GM21529 (cell line): Measurements from ENCODE around the gene SLC2A5.
"Not testable (repeated sequence)": the region's sequence is repeated elsewhere in the genome, so short reads cannot be mapped to it uniquely, and the experiment has no call there.

Source experiments
- ATAC-seq: cut with Tn5 transposase; IDR thresholded peaks from one replicate; pipeline ENCODE4 v1.9.1; 2021; ENCODE audit not compliant: unreplicated experiment

The SLC2A5 gene

DNA sequence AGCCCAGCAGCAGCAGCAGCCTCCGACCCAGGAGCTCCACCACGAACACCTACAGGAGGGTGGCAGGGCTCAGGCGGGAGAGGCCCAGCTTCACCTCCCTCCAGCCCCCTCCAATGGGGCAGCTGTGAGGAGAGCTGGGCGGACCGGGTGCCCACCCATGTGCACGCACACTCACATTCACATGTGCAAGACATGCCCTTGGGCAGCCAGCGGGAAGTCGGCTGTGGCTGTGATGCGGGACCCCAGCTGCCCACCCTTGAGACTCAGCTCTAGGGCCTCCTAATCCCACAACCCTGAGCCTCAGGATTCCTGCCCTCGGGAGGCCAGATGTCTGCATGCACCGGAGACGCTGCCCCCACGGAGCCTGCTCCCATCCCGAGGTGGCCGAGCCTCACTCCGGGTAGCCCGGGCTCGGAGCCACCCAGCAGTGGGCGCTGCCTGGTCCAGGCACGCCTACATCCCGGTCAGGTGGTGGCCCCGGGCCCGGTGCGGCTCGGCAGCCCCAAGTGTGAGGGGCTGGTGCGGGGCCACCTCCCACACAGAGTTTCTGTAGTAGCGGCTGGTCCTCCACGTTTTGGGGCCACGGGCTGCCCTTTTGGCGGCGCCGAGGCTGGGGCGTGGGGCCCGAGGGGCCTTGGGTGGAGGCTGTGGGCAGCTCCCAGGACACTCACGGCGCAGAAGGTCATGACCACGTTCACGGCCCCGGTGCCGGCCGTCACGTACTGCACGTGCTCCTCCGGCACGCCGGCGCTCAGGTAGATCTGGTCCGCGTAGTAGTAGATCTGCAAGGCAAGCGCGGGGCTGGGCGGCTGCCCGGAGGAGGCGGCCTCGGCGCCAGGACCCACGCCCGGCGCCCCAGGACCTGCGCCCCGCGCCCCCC lies 30.3 kb downstream of the SLC2A5 start:
- ATAC-seq: no peak

GRCh38 chr1:9038338-9038650 lies 31.1 kb downstream of the SLC2A5 start:
- no peak for ATAC-seq

- ATAC-seq: peak; percentile 65
Measured at GRCh38 chr1:9037476-9038337, 31.7 kb downstream of the SLC2A5 start.

DNA sequence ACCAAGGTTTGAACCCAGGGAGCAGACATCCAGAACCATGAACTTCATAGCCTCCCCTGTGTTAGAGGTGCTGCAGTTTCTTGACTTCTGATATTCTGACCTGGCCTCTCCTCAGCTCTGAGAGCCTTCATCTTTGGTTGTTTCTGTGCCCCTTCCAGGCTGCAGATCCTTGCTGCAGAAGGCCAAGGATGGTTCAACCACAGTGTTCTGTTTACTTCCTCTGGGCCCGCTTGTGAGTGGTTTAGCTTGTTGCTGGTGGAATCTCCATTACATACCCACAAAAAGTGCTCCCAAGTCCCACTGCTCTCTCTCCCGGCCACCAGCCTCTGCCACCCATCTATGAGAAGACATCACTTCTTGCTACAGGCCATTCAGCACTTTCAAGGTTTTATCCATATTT lies 34.2 kb downstream of the SLC2A5 start:
- ATAC-seq: no peak

DNA sequence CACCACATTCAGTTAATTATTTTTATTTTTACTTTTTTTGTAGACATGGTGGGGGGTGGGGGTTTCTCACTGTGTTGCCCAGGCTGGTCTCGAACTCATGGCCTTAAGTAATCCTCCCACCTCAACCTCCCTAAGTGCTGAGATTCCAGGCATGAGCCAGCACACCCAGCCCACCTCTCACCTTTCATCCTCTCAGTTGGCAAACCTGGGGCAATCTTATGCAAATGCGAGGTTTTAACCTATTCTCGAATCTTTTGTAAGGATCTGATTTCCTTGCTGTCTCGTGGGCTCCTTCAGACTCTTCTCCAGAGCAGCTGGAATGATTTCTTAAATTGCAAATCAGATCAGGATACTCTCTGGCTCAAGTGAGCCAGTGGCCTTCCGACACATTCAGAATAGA lies 36.1 kb downstream of the SLC2A5 start:
- ATAC-seq: no peak

DNA sequence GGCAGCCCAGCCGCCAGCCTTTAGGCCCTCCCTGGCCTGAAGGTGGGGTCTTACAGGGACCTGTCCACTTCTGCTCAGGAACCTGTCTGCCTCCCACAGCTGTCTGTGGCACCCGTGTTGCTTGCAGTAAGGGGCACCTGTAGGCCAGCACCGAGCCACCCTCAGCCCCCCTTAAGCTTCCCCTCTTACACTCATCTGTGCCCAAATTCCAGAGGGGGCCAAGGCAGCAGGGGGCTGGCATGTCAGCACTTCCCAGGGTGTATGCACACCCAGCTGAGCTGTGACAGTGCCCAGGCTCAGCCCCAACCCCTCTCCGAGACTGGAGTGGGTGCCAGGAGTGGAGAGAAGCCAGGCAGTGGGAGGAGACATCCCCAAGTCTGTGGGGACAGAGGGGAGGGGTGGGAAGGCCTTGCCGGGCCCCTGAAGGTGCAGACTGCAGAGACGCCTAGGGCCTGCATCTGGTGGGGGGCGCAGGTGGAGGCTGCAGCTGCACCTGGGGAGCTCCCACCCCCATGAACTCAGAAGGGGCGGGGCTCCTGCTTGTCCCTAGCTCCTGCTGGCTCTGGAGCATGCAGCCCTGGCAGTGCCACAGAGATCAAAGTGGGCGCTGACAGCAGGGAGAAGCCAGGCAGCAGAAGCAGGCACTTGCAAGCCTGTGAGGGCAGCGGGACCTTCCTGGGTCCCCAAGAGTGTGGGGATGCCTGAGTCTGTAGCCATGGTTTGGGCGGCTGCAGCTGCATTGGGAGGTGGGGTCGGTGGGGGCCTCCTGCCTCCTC lies 37.8 kb downstream of the SLC2A5 start:
- ATAC-seq: no peak

GRCh38 chr1:9031077-9031476 lies 38.4 kb downstream of the SLC2A5 start:
- ATAC-seq: not testable (repeated sequence)

DNA sequence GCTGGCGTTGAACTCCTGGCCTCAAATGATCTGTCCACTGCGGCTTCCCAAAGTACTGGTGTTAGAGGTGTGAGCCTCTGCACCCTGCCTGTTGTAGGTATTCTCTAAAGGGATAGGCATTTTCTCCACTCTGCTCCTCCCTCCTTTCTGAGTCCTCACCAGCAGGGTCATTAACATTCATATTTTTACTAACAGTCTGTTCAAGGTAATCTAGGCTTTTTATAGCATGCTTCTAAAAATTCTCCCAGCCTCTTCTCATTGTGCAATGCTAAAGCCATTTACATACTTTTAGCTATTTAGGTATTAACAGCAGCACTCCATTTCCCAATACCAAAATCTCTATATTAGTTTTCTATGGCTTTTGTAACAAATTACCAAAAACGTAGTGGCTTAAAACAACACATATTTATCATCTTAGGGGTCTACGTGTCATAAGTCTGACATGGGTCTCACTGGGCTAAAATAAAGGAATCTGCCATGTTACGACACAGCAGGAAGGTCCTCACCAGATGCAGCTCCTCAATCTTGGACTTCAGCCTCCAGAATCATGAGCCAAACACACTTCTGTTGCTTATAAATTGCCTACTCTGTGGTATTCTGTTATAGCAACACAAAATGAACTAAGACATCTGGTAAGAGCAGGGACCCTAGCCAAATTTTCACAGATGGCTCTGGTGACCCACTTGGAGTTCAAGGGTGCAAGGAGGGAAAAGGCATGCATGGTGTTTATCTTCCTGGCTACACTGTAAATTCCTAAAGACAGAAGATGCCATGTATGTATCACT lies 40.3 kb downstream of the SLC2A5 start:
- no peak for ATAC-seq

DNA sequence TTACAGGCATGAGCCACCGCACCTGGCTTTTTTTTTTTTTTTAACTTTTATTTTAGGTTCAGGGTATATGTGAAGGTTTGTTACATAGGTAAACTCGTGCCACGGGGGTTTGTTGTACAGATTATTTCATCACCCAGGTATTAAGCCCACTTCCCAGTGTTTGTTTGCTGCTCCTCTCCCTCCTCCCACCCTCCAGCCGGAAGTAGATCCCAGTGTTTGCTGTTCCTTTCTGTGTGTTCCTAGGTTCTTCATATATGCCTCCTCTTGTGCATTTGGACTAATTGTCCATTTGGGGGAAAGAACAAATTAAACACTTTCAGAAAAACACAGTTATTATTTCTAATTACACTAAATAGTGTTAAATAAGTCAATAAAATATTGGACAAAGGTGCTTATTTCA lies 42.1 kb downstream of the SLC2A5 start:
- ATAC-seq: no peak

- ATAC-seq: no peak
Measured at GRCh38 chr1:9025449-9025848, 44.0 kb downstream of the SLC2A5 start.

DNA sequence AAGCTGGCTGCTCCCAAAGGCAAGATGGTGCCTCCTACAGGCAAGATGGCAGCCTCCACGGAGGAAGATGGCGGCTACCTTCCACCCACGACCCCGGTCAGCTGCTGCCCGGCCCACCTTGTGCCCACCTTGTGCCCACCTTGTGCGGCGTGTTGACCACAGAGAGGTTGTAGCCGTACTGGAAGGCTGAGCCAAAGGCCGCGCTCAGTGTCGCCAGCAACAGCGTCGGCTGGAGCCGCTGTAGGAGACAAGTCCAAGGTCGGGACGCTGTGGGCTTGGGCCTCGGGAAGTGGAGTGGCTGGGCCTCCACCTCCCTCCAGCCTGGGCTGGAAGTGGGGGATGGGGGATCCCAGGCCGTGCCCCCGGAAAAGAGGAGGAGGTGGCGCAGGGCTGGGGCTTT lies 44.6 kb downstream of the SLC2A5 start:
- ATAC-seq: no peak

- ATAC-seq: no peak
Measured at GRCh38 chr1:9022773-9023172, 46.7 kb downstream of the SLC2A5 start.

DNA sequence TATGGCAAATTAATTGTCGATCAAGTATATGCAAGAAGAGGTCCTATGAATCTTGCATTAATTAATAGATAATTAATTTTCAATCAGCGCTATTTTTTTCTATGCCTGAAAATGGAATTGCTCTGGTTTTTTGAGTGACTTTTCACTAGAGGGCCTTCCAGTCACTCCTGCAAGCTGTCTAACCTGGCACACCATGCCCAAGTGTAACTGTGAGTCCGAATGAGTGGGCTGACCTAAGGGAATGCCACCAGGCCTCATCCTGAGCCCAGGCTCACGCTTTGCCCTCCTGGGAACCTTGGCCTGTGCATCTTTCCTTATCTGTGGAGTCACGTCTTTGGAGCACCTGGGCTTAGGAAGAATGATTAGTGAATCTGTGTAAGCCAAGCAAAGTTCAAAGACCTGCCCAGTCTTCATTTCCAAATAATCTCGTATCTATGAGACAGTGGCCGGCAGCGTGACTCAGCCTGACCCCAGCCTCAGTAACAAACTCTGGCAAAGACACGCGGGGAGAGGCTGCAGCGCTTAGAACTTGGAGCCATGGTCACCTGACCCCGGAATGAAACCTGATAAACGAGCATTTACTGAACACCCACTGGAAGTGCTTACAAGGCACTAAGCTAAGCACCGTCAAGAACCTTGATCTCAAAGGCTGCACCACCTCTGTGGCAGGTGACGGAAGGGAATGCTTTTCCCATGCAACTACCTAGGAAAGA lies 47.3 kb downstream of the SLC2A5 start:
- not testable (repeated sequence) for ATAC-seq

DNA sequence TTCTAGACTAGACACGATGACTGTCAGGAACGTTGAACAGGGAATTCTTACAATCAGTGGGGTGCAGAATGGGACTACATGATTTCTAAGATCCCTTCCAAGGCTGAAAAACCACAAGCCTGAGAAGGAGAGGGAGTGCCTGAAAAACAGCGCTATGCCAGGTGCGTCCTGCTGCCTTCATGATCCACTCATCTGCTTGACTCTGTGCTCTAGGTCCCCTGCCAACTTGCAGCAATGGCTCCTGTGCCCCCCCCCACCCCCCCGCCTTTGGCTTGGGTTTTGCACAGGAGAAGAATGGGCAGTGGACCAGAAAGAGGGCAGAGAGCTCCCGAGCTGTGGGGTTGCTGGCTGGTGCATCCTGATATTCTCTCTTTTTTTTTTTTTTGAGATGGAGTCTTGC lies 49.1 kb downstream of the SLC2A5 start:
- no peak for ATAC-seq

DNA sequence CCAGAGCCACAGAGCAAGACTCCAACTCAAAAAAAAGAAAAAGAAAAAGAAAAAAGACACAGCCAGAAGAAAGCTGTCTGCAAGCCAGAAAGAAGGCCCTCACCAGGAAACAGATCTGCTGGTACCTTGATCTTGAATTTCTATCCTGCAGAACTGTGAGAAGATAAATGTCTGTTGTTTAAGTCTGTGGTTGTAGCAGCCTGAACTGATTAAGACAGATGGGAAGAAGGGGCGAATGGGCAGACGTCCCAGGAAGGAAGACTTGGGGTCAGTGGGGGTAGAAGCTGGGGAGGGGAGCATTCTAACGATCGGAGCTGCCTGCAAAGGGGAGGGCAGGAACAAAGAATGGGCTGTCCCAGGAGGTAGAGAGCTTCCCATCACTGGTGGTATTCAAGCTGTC lies 49.5 kb downstream of the SLC2A5 start:
- no peak for ATAC-seq

DNA sequence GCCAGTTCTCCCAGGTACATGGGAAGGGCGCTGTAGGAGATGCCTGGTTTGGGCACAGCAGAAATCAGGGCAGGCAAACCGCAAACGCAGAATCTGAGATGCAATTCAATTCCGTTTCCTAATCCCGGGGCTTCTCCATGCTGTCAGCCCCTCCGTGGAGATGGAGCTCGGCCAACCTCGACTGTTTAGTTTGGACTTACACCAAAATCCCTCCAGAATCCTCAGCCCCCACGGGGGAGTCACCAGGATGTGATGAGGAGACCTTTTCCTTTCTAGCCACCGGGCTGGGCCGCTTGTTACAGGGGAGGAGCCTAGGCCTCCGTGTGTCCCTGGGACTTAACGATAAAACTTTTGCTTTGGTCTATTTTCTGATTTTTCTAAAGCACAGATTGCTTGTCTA lies 51.1 kb downstream of the SLC2A5 start:
- no peak for ATAC-seq

GRCh38 chr1:9016455-9016854 lies 53.0 kb downstream of the SLC2A5 start:
- no peak for ATAC-seq

GRCh38 chr1:9014475-9015375 lies 54.7 kb downstream of the SLC2A5 start:
- no peak for ATAC-seq

- ATAC-seq: no peak
Measured at GRCh38 chr1:9013819-9014218, 55.6 kb downstream of the SLC2A5 start.
